HG02678 (cell line): ENCODE data around the gene OVCH1.
A peak's percentile ranks its signal among the peaks of the same experiment; 100 is the strongest.

Experiments
- ATAC-seq: cut with Tn5 transposase; IDR thresholded peaks from one replicate; pipeline ENCODE4 v1.9.1; 2021; ENCODE audit warnings: mild to moderate bottlenecking, moderate library complexity; ENCODE audit not compliant: unreplicated experiment

Gene OVCH1, protein sequence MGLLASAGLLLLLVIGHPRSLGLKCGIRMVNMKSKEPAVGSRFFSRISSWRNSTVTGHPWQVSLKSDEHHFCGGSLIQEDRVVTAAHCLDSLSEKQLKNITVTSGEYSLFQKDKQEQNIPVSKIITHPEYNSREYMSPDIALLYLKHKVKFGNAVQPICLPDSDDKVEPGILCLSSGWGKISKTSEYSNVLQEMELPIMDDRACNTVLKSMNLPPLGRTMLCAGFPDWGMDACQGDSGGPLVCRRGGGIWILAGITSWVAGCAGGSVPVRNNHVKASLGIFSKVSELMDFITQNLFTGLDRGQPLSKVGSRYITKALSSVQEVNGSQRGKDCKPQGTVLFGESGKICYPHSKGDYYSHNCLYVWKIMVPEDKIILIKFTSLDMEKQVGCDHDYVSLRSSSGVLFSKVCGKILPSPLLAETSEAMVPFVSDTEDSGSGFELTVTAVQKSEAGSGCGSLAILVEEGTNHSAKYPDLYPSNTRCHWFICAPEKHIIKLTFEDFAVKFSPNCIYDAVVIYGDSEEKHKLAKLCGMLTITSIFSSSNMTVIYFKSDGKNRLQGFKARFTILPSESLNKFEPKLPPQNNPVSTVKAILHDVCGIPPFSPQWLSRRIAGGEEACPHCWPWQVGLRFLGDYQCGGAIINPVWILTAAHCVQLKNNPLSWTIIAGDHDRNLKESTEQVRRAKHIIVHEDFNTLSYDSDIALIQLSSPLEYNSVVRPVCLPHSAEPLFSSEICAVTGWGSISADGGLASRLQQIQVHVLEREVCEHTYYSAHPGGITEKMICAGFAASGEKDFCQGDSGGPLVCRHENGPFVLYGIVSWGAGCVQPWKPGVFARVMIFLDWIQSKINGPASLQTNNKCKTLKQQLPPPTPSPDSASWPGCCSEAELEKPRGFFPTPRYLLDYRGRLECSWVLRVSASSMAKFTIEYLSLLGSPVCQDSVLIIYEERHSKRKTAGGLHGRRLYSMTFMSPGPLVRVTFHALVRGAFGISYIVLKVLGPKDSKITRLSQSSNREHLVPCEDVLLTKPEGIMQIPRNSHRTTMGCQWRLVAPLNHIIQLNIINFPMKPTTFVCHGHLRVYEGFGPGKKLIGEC

DNA sequence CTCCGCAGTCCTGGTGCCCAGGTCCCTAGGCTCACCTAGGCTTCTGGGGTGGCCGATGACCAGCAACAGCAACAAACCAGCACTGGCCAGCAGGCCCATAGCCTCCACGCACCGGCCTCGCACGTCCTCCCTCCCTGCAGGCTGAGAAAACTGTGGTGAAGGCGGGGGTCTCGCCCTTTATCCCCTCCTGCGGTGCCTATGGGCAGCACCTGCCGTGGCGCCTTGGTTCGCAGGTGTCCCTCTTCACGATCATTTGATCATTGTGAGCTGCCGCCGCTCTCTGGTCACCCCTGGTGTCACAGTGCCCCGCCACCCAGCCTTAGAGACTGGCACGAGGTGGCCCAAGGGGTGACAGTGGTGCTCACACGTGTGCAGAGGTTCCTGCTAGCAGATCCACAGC is at the start of gene OVCH1:
Gene OVCH1 (minus strand): TSS at position 99 of the 400 bp plus-strand sequence. CDS start 0 bp downstream, at position 99.
- ATAC-seq = no peak

DNA sequence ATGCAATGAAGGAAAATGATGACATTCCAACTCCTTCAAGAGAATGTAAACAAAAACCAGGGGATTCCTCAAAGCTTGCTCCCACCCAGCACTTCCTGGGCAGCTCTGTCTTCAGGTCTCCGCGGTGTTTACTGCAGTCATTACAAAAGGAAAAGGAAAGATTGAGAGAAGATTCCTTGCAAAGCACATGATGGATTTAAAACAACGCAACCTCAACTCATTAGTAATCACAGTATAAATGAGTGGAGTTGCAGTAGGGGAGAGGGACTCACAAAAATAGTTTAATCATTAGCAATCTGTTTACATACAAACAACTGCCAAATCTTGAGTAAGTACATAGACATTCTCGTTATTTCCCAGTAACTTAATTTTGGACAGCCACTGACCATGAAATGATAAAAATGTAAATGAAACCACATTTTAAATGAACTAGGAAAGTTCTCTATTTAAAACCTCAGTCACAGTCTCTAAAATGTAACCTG is 49.7 kb upstream of the OVCH1 start:
- ATAC-seq = no peak

DNA sequence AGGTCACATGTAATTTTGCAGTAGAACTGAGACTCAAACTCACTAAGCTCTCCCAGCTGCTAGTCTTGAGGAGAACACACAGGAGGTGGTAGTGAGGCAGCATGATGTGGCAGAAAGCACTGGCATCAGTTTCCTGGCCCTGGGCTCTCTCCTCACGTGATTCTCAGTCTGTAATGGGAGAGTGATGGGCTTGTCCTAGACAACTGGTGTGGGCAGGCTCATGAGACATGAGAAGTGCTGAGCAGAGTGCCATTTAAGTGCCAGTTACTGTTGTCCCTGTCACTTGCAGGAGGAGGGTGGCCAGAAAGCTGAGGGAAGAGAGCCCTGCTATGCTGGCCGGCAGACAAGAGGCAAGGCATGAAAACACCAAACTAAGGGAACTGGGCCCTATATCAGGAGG is 48.5 kb upstream of the OVCH1 start:
- ATAC-seq = no peak

DNA sequence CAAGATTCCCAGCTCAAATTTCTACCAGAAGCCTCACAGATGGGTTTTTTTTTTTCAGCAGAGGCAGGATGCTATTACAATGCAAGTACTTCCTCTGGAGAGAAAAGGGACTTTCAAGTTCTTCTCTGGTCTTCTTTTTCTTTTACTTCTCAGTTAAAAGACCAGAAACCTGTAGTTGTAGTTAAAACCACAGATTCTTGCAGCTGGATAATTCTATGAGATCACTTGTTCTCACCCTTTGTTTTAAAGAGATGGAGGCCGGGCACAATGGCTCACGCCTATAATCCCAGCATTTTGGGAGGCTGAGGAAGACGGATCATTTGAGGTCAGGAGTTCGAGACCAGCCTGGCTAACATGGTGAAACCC is 47.6 kb upstream of the OVCH1 start:
- peak; percentile 82 for ATAC-seq

DNA sequence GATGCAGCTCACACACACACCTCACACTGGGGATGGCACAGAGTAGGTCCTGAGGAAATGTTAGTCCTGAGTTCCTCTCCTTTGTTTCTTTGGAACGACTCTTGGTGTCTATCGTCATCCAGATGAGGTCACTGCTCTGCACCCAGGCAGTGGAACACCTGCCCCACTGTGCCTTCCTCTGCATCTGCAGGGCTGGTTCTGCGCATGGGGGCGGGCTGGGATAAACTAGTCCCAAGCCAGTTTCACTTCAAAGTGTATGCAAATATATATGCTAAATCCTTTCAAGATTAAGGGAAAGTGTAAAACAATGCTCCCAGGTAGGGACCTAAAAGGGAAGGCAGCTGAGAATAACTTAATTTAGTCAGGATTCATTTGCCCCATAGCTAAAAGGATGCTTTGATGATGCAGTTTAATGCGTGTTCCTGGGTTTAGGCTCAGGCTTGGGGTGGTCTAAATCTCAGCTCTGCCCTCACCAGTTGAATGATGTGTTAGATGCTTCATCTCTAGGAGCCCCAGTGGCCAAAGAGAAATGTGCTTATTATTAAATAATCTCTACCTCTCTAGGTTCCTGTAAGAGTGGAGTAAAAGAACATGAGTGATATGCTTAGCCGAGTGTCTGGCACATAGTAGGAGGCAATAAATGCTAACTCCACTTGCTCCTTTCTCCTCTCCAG is 47.1 kb upstream of the OVCH1 start:
- peak; percentile 37 for ATAC-seq

DNA sequence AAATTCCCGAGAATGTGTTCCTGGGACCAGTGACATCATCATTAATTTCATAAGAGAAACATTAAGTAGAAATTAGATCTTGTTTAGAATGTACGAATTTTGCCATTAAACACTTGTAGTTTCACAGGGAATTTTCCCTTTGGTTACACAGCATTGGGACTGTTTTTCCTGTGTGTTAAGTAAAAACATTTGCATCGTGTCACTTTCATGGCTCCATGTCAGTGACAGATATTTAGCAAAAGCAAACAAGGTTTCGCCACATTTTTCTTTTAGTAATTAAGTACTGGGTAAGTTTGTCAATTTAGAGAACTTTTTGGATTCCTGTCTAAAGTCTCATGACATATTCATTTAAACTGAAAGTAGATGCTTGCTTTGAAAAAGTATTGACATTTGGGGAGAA is 45.5 kb upstream of the OVCH1 start:
- no peak for ATAC-seq

DNA sequence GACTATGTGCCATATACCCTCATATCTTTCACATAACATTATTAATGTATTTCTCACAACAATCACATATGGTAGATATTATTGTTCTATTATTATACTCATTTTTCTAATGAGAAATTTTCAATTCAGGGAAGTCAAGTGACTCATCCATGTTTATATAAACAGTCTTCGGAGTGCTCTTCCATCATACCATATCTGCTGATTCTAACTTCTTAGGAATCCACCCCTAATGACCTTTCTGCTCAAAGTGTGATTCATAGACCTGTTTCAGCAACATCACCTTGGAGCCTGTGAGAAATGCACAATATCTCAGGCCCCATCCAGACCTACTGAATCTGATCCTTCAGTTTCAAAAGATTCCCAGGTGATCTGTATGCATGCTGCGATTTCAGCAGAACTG is 39.8 kb upstream of the OVCH1 start:
- ATAC-seq = no peak

DNA sequence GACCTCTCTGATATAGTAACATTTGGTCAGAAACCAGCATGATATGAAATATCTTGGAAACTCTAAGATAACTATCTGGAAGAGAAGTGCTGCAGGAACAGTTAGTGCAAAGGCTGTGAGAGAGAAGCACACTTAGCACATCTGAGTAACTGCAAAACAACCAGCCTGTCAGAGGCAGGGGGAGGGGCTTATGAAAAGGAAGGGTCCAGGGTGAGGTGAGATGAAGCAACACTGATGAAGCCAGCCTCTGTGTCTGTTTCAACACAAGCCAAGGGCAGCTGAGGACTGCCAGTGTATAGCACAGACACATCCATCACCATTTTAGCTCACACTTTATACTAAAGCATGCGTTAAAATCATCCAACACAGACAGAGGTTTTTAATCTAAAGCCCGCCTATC is 37.4 kb upstream of the OVCH1 start:
- no peak for ATAC-seq

DNA sequence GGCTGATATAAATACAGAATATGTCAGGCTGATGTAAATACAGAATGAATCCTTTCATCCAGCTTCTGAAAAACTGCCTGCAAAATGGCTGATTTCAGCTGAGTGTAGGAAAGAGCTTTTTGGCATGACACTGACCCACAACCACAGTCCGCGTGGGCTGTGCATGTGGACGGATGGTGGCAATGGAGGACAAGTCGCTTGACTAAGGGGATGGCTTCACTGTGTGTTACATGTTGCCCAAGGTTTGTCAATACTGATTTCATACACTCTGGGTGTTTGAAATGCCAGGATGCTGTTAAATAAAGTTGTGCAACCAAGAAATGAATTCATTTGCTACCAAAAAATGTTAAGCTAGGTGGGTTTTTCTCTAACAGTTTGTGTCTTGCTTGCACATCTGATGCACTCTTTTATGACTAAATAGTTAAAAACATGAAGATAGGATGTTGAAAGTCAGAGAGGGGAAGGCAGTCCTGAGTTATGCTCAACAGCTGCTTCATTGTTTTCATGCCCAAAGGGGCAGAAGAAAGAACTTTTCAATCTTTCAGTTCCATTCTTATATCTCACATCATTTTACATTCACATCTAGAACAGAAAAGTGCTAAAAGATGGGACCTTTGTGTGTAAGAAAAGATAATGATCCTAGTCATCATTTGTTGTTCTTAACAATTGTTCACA is 36.5 kb upstream of the OVCH1 start:
- no peak for ATAC-seq

DNA sequence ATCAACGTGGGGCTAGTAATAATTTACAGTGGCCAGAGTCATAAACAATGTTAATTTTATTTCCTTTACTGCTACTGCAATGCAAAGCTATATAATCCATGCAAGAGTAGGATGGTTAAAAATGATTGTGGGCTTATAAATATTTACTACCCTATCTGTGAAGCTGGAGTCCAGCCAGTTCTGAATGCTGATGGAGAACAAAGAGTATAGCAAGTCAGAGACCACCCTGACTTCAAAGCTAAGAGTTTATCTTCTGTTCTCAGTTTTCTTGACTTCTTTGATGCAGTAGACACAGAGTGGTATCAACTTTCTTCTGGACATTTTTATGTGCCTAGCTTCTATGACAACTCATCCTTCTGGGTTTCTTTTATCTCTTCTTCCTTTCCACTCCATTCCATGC is 34.0 kb upstream of the OVCH1 start:
- no peak for ATAC-seq

DNA sequence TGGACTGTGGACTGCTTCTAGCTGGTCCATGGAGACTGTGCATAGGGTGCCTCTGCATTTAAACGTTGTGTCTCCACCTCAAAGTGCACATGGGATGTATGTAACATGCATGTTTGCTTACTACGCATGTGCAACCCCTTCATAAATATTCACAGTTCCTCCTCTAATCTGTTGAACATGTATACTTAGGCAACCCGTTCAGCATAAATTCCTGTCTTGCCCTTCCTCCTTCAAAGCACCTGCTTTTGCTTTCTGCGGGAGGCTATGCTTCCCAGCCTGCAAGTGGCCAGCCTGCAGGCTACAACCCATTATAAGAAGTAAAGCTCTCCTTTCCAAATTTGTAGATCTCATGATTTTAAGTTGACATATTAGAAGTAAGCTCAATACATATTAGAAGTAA is 33.0 kb upstream of the OVCH1 start:
- ATAC-seq = no peak

DNA sequence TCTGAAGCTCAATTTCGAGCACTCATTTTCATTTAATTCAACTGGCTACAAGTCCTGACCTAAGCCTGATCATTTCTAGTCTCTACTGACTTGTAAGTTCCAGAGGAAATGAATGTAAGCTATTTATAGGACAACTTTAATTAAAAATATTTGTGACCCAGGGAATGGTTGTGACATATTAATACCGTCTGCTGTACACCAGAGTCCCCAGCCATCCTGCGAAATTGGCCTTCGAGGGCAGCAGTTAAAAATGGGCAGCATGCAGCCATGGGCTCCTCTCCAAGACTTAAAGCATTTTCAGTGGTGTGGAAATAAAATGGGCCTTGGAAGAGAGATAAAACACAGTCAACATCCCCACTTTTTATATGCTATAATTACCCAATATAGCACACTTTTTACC is 30.7 kb upstream of the OVCH1 start:
- ATAC-seq = no peak

DNA sequence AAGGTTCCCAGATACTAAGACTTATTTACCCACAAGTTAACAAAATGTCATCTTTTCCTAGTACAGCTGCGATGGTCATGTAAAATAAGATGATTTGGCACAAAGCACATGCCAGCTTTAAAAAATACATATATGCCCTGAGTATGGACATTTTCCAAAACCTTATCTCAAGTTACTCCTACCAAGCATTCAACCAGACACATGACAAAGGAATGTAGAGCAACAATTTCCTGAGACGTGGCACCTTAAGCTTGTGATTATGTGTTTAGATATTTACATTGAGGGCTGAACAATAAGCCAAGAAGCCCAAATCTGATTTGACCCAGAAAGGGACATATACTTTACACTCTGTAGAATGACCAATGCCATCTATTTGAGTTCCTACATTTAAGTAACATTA is 24.5 kb upstream of the OVCH1 start:
- ATAC-seq = no peak

DNA sequence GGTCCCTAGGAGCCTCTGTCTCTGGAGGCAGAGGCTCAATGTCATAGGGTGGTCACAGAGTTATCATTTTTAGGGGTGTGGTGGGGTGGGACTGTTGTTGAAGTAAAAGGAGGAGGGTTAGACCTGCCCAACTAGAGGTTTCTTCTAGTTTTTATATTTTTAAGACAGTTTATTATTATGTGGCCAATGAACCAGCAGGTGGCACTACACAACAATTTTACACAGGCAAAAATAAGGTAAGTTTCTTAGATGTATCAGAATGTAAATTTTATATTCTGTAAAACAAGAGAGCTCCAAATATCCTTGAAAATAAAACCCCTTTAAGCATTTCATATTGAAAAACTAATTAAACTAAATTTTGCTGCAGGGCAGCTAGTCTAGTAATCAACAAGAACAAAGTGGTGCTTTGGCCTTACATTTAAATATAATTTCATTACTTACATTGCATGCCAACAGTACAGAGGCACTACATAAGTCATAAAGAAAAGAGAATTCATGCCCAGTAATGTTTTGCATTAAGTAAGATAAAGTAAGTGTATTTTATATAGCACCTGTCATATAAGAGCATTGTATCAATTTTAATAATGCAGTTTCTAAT is 22.2 kb upstream of the OVCH1 start:
- ATAC-seq = peak; percentile 57

DNA sequence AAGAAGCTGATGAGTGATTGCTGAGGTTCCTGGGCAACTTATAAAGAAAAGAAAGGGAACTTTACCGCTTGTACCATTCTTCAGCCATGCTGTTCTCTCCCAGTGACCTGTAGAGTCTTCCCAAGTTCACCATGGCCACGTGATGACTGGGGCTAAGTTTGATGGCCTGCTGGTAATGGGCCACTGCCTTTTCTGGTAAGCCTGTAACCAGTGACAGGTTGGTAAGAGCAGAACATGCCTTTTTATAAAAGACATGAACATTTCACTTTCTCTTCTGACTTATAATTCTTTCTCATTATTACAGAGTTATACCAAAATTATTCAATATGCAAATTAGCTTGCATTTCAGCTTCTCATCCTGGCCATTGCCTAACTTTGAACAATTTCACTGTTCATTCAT is 20.9 kb upstream of the OVCH1 start:
- no peak for ATAC-seq

DNA sequence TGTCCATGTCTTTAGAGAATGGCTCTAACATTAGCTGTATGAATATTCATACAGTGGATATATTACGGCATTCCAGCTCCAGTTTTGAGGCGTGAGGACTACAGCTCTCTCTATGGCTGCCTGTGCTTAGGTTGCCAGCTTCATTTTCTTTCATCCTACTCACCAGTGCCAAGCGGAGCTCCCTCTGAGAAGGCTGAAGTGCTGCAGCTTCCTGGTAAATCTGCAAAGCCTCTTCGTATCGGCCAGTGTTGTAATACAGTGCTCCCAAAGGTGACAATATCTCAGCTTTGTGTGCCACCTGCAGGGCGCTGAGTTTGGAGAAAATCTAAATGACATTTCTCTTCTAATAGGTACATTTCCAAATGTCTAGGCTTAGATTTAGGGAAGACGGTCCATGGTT is 19.8 kb upstream of the OVCH1 start:
- no peak for ATAC-seq

DNA sequence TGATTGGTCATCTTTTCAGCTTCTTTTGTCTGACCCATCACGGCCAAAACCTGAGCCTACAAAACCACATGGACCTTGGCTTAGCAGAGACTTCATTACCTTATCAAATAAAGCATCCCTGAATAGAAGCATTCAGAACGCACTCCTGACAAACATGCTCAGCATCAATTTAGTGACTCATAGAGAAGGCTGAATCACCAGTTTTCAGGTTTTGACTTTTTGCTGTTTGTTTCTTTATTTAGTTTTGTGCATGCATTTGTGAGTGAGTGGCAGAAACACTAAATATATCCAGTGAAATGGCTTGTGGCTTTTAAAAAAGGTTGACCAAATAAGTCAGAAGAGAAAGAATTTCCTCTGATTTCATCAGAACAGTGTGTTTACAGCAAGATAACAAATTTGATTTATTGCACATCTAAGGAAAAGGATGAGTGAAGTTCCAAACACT is 19.0 kb upstream of the OVCH1 start:
- ATAC-seq = no peak

DNA sequence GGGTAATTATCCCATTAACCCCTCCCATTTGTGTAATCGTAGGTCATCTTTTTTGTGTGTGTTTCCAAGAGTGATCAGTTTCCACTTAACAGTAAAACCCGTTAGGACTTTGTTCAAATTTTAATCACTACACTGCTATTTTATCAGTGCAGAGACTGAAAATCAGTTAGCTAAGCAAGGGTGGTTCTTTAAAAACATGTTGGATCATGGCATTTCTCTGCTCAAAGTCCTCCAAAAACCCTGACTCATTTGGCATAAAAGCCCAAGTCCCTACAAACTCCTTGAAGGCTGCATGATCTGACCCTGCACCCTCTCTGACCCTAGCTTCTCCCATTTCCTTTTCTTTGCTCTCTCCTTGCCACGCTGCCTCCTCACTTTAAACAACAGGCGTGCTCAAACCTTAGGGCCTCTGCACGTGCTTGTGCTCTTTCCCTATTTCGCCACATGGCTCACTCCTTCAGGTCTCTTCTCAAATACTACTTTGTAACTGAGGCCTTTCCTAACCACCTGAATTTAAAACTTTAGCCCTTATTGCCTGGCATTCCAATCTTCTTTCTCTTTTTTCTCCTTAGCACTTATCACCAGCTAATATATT is 13.2 kb upstream of the OVCH1 start:
- ATAC-seq = no peak

DNA sequence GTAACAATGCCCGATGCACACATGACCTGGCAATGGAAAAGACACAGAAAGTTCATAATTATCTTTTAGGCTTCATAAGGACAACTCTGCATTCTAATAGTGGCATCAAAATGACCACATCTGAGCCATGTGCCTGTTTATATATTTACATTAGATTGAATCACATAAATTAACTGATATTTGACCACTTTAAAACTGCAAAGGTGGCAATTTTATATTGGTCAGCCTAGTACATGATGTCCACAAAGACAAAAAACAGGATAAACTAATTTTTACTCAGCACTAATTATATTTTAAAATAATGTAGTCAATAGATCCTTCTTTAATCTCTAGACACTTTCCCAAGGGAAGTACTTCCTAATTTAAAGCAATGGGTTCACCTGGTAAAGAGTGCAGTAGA is 12.0 kb upstream of the OVCH1 start:
- no peak for ATAC-seq

DNA sequence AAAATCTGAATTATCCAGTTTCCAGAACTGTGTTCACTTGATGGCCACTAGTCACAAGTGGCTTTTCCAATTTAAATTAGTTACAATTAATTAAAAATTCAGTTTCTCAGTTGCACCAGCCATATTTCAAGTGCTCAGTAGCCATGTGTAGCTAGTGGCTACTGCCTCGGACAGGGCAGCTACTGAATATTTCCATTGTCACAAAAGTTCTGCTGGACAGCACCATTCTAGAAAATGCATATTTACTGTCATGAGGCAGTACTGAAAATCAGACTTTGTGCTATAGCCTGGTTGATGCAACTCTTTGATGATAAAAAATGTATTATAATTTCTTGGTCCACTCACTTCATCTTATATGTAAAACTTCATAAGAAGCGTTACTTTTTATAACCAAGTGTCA is 11.5 kb upstream of the OVCH1 start:
- no peak for ATAC-seq
